GM18907 (cell line): ENCODE measurements around the gene THY1.
"Not testable (repeated sequence)": the region's sequence is repeated elsewhere in the genome, so short reads cannot be mapped to it uniquely, and the experiment has no call there.

ENCODE experiments used
- ATAC-seq: cut with Tn5 transposase; IDR thresholded peaks from one replicate; pipeline ENCODE4 v1.9.1; 2021; ENCODE audit warnings: mild to moderate bottlenecking, moderate library complexity; ENCODE audit not compliant: unreplicated experiment

Gene THY1

GRCh38 chr11:119422809-119423508, at the start of gene THY1:
TSS of gene THY1 (minus strand) at chr11:119423172. CDS start at chr11:119420905, 2,267 bp downstream.
- no peak for ATAC-seq

GRCh38 chr11:119472186-119472855, 49.3 kb upstream of the THY1 start:
- no peak for ATAC-seq

GRCh38 chr11:119471329-119471728, 48.4 kb upstream of the THY1 start:
- no peak for ATAC-seq

GRCh38 chr11:119470317-119471291, 47.6 kb upstream of the THY1 start:
- ATAC-seq = no peak

- ATAC-seq = no peak
These were observed 46.5 kb upstream of the THY1 start for GRCh38 chr11:119469506-119469905.

- no peak for ATAC-seq
These were observed 45.5 kb upstream of the THY1 start for GRCh38 chr11:119468511-119468910.

- no peak for ATAC-seq
These were observed 38.4 kb upstream of the THY1 start for GRCh38 chr11:119461229-119461963.

GRCh38 chr11:119460582-119460981, 37.6 kb upstream of the THY1 start:
- no peak for ATAC-seq

- no peak for ATAC-seq
These were observed 37.1 kb upstream of the THY1 start for GRCh38 chr11:119460097-119460496.

GRCh38 chr11:119459293-119459976, 36.5 kb upstream of the THY1 start:
- no peak for ATAC-seq

- ATAC-seq = not testable (repeated sequence)
These were observed 32.7 kb upstream of the THY1 start for GRCh38 chr11:119455708-119456107.

GRCh38 chr11:119455241-119455640, 32.3 kb upstream of the THY1 start:
- ATAC-seq = not testable (repeated sequence)

GRCh38 chr11:119453881-119454280, 30.9 kb upstream of the THY1 start:
- ATAC-seq = no peak

- no peak for ATAC-seq
These were observed 27.8 kb upstream of the THY1 start for GRCh38 chr11:119450590-119451326.

GRCh38 chr11:119449498-119449897, 26.5 kb upstream of the THY1 start:
- ATAC-seq = no peak

- no peak for ATAC-seq
These were observed 25.4 kb upstream of the THY1 start for GRCh38 chr11:119448380-119448779.

GRCh38 chr11:119447664-119448242, 24.8 kb upstream of the THY1 start:
- ATAC-seq = no peak

- ATAC-seq = no peak
These were observed 24.1 kb upstream of the THY1 start for GRCh38 chr11:119446871-119447663.
